Pancreas (tissue), 10 donors: Measurements from ENCODE around the gene UFSP1. TPM values are rescaled to one million over a fixed set of nuclear protein-coding genes. Genes with fewer than 3 reads are reported as not detected.

Source experiments
- ATAC-seq, 4 donors: fragments of 200-7000 bp; cut with Tn5 transposase; one replicate each; pipeline versions ENCODE4 v1.8.0 to v1.9.1; 2020; ENCODE audit warnings: mild to moderate bottlenecking in 4 of 4, moderate library complexity in 4 of 4
- DNase-seq, 6 donors: peaks; one replicate each; pipeline ENCODE4 v3.0.0-alpha.2; 2020
- FAIRE-seq: peaks from 2 replicates; lab custom pipeline; 2012; peaks lifted over from hg19 to GRCh38; lab: Jason Lieb, UNC
- H3K27ac ChIP-seq, 4 donors: fragments of 200-600 bp; sonication (generic); 1 replicate in 3 of 4; 2 replicates in 1 of 4; pipeline versions ENCODE4 v1.5.0 to v1.8.0; 2020
- H3K27me3 ChIP-seq, 4 donors: fragments of 200-600 bp; one replicate each; pipeline ENCODE4 v1.8.0; 2021
- H3K36me3 ChIP-seq, 3 donors: fragments of 200-600 bp; sonication (generic) in 1 of 3; one replicate each; pipeline versions ENCODE4 v1.5.0 to v1.8.0; 2020 to 2021
- H3K4me1 ChIP-seq, 3 donors: fragments of 200-600 bp; one replicate each; pipeline ENCODE4 v1.8.0; 2021
- H3K4me3 ChIP-seq, 4 donors: fragments of 200-600 bp; sonication (generic) in 2 of 4; one replicate each; pipeline versions ENCODE4 v1.5.0 to v1.8.0; 2020 to 2021
- H3K9me3 ChIP-seq, 4 donors: fragments of 200-600 bp; one replicate each; pipeline ENCODE4 v1.8.0; 2021
- CTCF ChIP-seq, 4 donors: fragments of 200-600 bp; sonication (generic) in 3 of 4; IDR thresholded peaks; one replicate each; pipeline versions ENCODE4 v1.5.0 to v1.8.0; 2021; ENCODE audit warnings: antibody characterized with exemption in 4 of 4
- WGBS, 2 donors: extraction: QIAGEN DNeasy Blood & Tissue Kit; methylation state at CpG; one replicate each; pipeline ENCODE4 v1.1.7; 2013; 5-methylcytosine and 5-hydroxymethylcytosine counted together
- intact Hi-C, 3 donors: fragments of 100-400 bp; cut with DNase I; formaldehyde crosslinking; loops; one replicate each; pipeline versions ENCODE4 v1.11.1 to v1.14.2; 2022
- polyA plus RNA-seq, 2 donors: library from polyadenylated mRNA; stranded (reverse); fragments of 200-250 nt; gene quantifications; one replicate each; pipeline ENCODE4 v1.2.3, GENCODE V29; 2013
- total RNA-seq, 6 donors: library from RNA; stranded (reverse); fragmentation: NEBNext Ultra II Directional in 4 of 6; extraction: Animal tissue kit (Norgen Biotek cat#: 25700) in 4 of 6; gene quantifications; one replicate each; pipeline versions ENCODE4 v1.2.1 to v1.2.4, GENCODE V29; 2021 to 2023
- donor health status: healthy with polysubstance abuse.
- donor health status: DM: no; HTN: no; CAD: no; lungs with moderate emphysema.
- donor health status: DM: no; HTN: no; CAD: no.
- donor health status: control.
- donor health status: control.
- donor health status: Bipolar disorder and iron deficiency.
- donor health status: DM: yes; HTN: yes; CAD: no.
- donor health status: DM: no; HTN: no; CAD: no.
- donor health status: DM: no; HTN: no; CAD: no.
- donor health status: DM: yes; HTN: yes; CAD: no.

UFSP1 gene
- total and polyA plus RNA-seq, 8 donors: 0.83 to 6.3 (median 2.4) TPM

- peaks cover 4 to 61% (median 29%) of the 10 kb centered on the region in 3 donors for H3K36me3 ChIP-seq
- no peak for FAIRE-seq
- no peak overlapping the region for H3K27ac ChIP-seq
Measured at GRCh38 chr7:100886142-100886935, 3.2 kb downstream of the UFSP1 start.

GRCh38 chr7:100885440-100886141, 3.9 kb downstream of the UFSP1 start:
- intact Hi-C loops: no loop called here
- H3K36me3 ChIP-seq: peaks cover 4 to 64% (median 30%) of the 10 kb centered on the region in 3 donors
- no peaks in the 10 kb centered on the region for H3K9me3 ChIP-seq
- no peak overlapping the region for H3K27ac ChIP-seq
- peaks cover 0 to 11% (median 10%) of the 10 kb centered on the region in 3 donors for H3K4me1 ChIP-seq
- FAIRE-seq: no peak
- no peak for ATAC-seq
- WGBS, 2 donors: 74 to 76% methylated on average over 22 of the region's 22 CpGs
- DNase-seq: peak in 1 of 6 donors; percentile 4
- no peak overlapping the region for H3K4me3 ChIP-seq
- H3K27me3 ChIP-seq: no peaks in the 10 kb centered on the region
- no peak for TF ChIP-seq CTCF (IDR thresholded peaks at IDR 0.05)

More at GRCh38 chr7:100886142-100886935, 3.2 kb downstream of the UFSP1 start:
- DNase-seq: no peak
- no peak for TF ChIP-seq CTCF (IDR thresholded peaks at IDR 0.05)
- ATAC-seq: no peak
- Histone ChIP-seq H3K4me3 (no peak overlapping the region), H3K9me3 (no peaks in the 10 kb centered on the region), H3K4me1 (peaks cover 0 to 11% (median 10%) of the 10 kb centered on the region in 3 donors), H3K27me3 (no peaks in the 10 kb centered on the region)
- WGBS, 2 donors: 89 to 90% methylated on average over 27 of the region's 27 CpGs
- intact Hi-C loops: no loop called here

- FAIRE-seq (no peak), DNase-seq (peak in 1 of 6 donors; percentile 29), ATAC-seq (no peak)
- no peak overlapping the region for H3K4me3 ChIP-seq
- intact Hi-C loops: no loop called here
- H3K4me1 ChIP-seq: peaks cover 0 to 11% (median 10%) of the 10 kb centered on the region in 3 donors
- H3K27ac ChIP-seq: no peak overlapping the region
- H3K36me3 ChIP-seq: peaks cover 4 to 64% (median 30%) of the 10 kb centered on the region in 3 donors
- no peaks in the 10 kb centered on the region for H3K27me3 ChIP-seq
- no peak for TF ChIP-seq CTCF (IDR thresholded peaks at IDR 0.05)
- no peaks in the 10 kb centered on the region for H3K9me3 ChIP-seq
- WGBS, 2 donors: 92 to 94% methylated on average over 27 to 29 of the region's 29 CpGs
Measured at GRCh38 chr7:100884736-100885439, 4.6 kb downstream of the UFSP1 start.

GRCh38 chr7:100882785-100883526, 6.6 kb downstream of the UFSP1 start:
- Histone ChIP-seq H3K9me3 (no peaks in the 10 kb centered on the region), H3K4me3 (no peak overlapping the region), H3K4me1 (peaks cover 0 to 6% (median 0%) of the 10 kb centered on the region in 3 donors), H3K36me3 (peaks cover 4 to 64% (median 30%) of the 10 kb centered on the region in 3 donors), H3K27ac (no peak overlapping the region), H3K27me3 (no peaks in the 10 kb centered on the region)
- WGBS, 2 donors: 92 to 93% methylated on average over 24 of the region's 24 CpGs
- DNase-seq: peak in 1 of 6 donors; percentile 32
- no peak for ATAC-seq
- FAIRE-seq: no peak
- no peak for TF ChIP-seq CTCF (IDR thresholded peaks at IDR 0.05)
- intact Hi-C loops: no loop called here
